Tibial nerve (tissue), 4 donors: Measurements from ENCODE around the gene RNF114. TPM values are rescaled to one million over a fixed set of nuclear protein-coding genes. Genes with fewer than 3 reads are reported as not detected.

Experiments
- DNase-seq, 2 donors: peaks; one replicate each; pipeline ENCODE4 v3.0.0-alpha.2; 2019; ENCODE audit warnings: low spot score in 2 of 2
- H3K27ac ChIP-seq, 4 donors: fragments of 200-600 bp; sonication (generic) in 3 of 4; one replicate each; pipeline ENCODE4 v1.5.1; 2017 to 2019; ENCODE audit warnings: mild to moderate bottlenecking in 1 of 4
- H3K27me3 ChIP-seq, 2 donors: fragments of 200-600 bp; sonication (generic) in 1 of 2; one replicate each; pipeline versions ENCODE4 v1.5.1 to v1.6.0; 2017 to 2019
- H3K36me3 ChIP-seq, 3 donors: fragments of 200-600 bp; sonication (generic); one replicate each; pipeline ENCODE4 v1.5.1; 2018 to 2019
- H3K4me1 ChIP-seq, 4 donors: fragments of 200-600 bp; sonication (generic) in 3 of 4; one replicate each; pipeline ENCODE4 v1.5.1; 2017 to 2019
- H3K4me3 ChIP-seq, 4 donors: fragments of 200-600 bp; sonication (generic) in 3 of 4; one replicate each; pipeline ENCODE4 v1.5.1; 2017 to 2019; ENCODE audit warnings: mild to moderate bottlenecking in 1 of 4, moderate library complexity in 1 of 4
- H3K9me3 ChIP-seq, 4 donors: fragments of 200-600 bp; sonication (generic) in 3 of 4; one replicate each; pipeline ENCODE4 v1.5.1; 2017 to 2019
- EP300 ChIP-seq, 2 donors: sonication (generic); formaldehyde crosslinking; IDR thresholded peaks; one replicate each; pipeline ENCODE4 v1.6.1; 2017; ENCODE audit warnings: antibody characterized with exemption in 2 of 2, mild to moderate bottlenecking in 1 of 2
- POLR2A ChIP-seq, 2 donors: fragments of 450-650 bp; IDR thresholded peaks; one replicate each; pipeline ENCODE4 v1.6.1; 2017; ENCODE audit warnings: antibody characterized with exemption in 2 of 2, mild to moderate bottlenecking in 2 of 2, moderate library complexity in 2 of 2
- WGBS, 2 donors: methylation state at CpG; one replicate each; pipeline ENCODE4 v1.1.5; 2018; 5-methylcytosine and 5-hydroxymethylcytosine counted together
- total RNA-seq, 4 donors: library from RNA; depleted of rRNA; stranded (reverse); fragments of >200 nt; gene quantifications; one replicate each; pipeline ENCODE4 v1.1.0, GENCODE V29; 2016
- TF ChIP-seq, protein P1 (sequence below), 5 experiments: fragments of 200-600 bp in 3 of 5; fragments of 450-650 bp in 2 of 5; sonication (generic) in 3 of 5; IDR thresholded peaks; one replicate each; pipeline ENCODE4 v1.5.1; 2016 to 2019; ENCODE audit warnings: antibody characterized with exemption in 5 of 5, mild to moderate bottlenecking in 3 of 5, moderate library complexity in 2 of 5

Gene RNF114
- total RNA-seq, 4 donors from 2014 or later, result 211 to 311 (median 272) TPM

DNA sequence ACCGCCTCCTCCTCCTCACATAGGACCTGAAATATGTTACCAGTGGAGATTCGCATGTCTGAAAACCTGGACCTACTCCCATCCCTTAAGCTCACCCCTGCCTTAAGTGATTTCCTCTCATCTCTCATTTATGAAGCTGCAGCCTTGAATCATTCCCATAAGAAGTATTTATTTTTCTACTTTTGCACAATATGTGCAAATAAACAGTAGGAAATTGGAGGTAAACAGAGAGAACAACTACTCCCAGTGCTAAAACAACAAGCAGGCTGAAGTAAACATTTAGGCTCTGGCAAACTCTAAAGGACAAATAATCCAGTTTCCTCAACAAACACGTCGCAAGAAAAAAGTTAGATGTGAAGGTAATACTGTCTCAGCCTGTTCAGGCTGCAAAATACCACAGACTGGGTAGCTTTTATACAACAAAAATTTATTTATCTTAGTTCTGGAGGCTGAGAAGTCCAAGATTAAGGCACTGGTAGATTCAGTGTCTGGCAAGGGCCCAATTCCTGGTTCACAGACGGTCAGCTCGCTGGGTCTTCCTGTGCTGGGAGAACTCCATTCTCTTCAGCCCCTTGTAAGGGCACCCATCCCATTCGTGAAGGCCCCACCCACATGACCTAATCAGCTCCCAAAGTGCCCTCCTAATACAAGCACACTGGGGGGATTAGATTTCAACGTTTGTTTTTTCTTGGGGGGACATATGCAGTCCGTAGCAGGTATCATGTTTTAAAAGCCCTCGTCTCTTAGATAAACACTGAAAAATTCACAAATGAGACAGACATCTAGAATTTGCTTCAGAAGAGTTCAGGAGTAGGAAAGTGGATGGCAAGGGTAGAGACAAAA, 36.4 kb upstream of the RNF114 start:
- TF ChIP-seq POLR2A (IDR thresholded peaks at IDR 0.05), result no peak
- Histone ChIP-seq H3K4me1 (no peaks in the 10 kb centered on the region), H3K27me3 (no peaks in the 10 kb centered on the region), H3K9me3 (no peaks in the 10 kb centered on the region), H3K36me3 (peaks cover 0 to 35% (median 0%) of the 10 kb centered on the region in 3 donors), H3K4me3 (no peak overlapping the region), H3K27ac (no peak overlapping the region)
- no peak for DNase-seq
- 61 to 70% methylated on average over 10 of the region's 10 CpGs for WGBS, 2 donors

DNA sequence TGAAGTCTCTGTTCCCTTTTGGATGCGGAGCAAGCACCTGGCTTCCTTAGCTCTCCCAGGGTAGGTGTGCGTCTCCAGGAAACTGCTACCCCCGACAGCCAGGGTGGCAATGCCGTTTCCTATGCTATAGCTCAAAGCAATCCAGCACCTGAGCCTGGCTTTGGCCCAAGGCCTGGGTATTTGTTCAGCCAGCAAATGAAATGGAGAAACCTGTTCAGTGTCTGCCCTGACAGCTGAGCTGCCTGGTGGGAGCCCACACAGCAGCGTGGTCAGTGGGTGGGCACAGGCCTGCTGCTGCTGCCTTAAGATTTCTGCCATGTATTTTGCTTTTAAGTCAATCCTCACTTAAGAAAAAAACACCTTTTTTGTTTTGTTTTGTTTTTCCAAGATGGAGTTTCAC, 34.6 kb upstream of the RNF114 start:
- H3K27me3 ChIP-seq, result no peaks in the 10 kb centered on the region
- 83 to 93% methylated on average over 5 of the region's 5 CpGs for WGBS, 2 donors
- TF ChIP-seq EP300 (IDR thresholded peaks at IDR 0.05) (no peak), POLR2A (IDR thresholded peaks at IDR 0.05) (no peak)
- TF ChIP-seq, protein P1, sequence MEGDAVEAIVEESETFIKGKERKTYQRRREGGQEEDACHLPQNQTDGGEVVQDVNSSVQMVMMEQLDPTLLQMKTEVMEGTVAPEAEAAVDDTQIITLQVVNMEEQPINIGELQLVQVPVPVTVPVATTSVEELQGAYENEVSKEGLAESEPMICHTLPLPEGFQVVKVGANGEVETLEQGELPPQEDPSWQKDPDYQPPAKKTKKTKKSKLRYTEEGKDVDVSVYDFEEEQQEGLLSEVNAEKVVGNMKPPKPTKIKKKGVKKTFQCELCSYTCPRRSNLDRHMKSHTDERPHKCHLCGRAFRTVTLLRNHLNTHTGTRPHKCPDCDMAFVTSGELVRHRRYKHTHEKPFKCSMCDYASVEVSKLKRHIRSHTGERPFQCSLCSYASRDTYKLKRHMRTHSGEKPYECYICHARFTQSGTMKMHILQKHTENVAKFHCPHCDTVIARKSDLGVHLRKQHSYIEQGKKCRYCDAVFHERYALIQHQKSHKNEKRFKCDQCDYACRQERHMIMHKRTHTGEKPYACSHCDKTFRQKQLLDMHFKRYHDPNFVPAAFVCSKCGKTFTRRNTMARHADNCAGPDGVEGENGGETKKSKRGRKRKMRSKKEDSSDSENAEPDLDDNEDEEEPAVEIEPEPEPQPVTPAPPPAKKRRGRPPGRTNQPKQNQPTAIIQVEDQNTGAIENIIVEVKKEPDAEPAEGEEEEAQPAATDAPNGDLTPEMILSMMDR (IDR thresholded peaks at IDR 0.05), result no peak
- peaks cover 0 to 53% (median 0%) of the 10 kb centered on the region in 3 donors for H3K36me3 ChIP-seq
- H3K27ac ChIP-seq, result no peak overlapping the region
- DNase-seq, result no peak
- H3K4me3 ChIP-seq, result no peak overlapping the region
- H3K9me3 ChIP-seq, result no peaks in the 10 kb centered on the region
- H3K4me1 ChIP-seq, result no peaks in the 10 kb centered on the region

DNA sequence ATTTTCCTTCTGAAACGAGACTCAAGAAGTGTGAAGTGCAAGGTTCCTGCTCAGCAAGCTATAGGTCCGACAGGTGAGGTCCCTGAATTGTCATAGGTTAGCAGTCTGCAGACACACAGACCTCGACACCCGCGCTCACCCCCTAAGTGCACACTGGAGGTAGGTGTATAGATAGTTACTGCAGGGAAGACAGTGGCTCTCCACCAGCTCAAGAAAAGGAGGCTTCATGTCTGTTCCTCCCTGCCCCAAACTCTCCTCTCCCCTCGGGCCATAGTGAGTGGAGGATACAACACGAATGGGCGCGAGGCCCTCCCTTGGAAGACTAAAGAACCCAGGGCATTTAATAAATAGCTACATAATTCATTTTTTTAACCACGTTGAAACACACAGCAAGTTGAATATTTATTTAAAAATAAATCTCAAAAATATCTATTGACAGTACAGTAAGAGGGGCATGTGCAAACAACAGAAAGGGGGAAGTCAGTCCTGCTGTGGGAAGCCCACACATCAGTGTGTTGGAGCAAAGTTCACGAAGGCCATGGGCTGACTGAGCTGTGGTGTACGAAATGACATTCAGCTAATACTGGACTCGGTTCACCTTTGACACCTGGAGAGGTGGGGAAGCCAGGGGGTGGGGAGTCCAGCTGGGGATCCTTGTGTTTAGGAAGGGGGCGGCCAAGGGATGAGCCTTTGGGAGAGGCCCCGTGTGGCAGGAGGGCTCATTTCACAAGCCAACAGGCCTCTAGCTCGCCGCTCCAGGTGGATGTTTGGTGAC, 31.6 kb upstream of the RNF114 start:
- TF ChIP-seq POLR2A (IDR thresholded peaks at IDR 0.05) (no peak), EP300 (IDR thresholded peaks at IDR 0.05) (no peak)
- TF ChIP-seq, protein P1 (IDR thresholded peaks at IDR 0.05), result no peak
- Histone ChIP-seq H3K27ac (no peak overlapping the region), H3K4me3 (no peak overlapping the region), H3K36me3 (peaks cover 0 to 80% (median 0%) of the 10 kb centered on the region in 3 donors), H3K4me1 (peaks cover 0 to 7% (median under 1%) of the 10 kb centered on the region in 4 donors), H3K9me3 (no peaks in the 10 kb centered on the region), H3K27me3 (no peaks in the 10 kb centered on the region)
- WGBS, 2 donors, result 83 to 89% methylated on average over 17 of the region's 17 CpGs
- DNase-seq, result no peak

GRCh38 chr20:49905415-49906091, 30.6 kb upstream of the RNF114 start:
- no peaks in the 10 kb centered on the region for H3K27me3 ChIP-seq
- no peak overlapping the region for H3K4me3 ChIP-seq
- H3K4me1 ChIP-seq, result peaks cover 0 to 16% (median 2%) of the 10 kb centered on the region in 4 donors
- DNase-seq, result no peak
- H3K36me3 ChIP-seq, result peaks cover 0 to 88% (median 0%) of the 10 kb centered on the region in 3 donors
- TF ChIP-seq EP300 (IDR thresholded peaks at IDR 0.05) (no peak), POLR2A (IDR thresholded peaks at IDR 0.05) (no peak)
- TF ChIP-seq, protein P1 (IDR thresholded peaks at IDR 0.05), result no peak
- WGBS, 2 donors, result 87% methylated on average over 28 to 29 of the region's 29 CpGs
- H3K9me3 ChIP-seq, result no peaks in the 10 kb centered on the region
- H3K27ac ChIP-seq, result no peak overlapping the region

- H3K4me3 ChIP-seq, result no peak overlapping the region
- no peaks in the 10 kb centered on the region for H3K27me3 ChIP-seq
- 91 to 95% methylated on average over 31 to 34 of the region's 37 CpGs for WGBS, 2 donors
- TF ChIP-seq EP300 (IDR thresholded peaks at IDR 0.05) (no peak), POLR2A (IDR thresholded peaks at IDR 0.05) (no peak)
- TF ChIP-seq, protein P1 (IDR thresholded peaks at IDR 0.05), result no peak
- peaks cover 0 to 22% (median 2%) of the 10 kb centered on the region in 4 donors for H3K4me1 ChIP-seq
- no peaks in the 10 kb centered on the region for H3K9me3 ChIP-seq
- peaks cover 0 to 85% (median 0%) of the 10 kb centered on the region in 3 donors for H3K36me3 ChIP-seq
- H3K27ac ChIP-seq, result no peak overlapping the region
- no peak for DNase-seq
Measured at GRCh38 chr20:49906101-49906604, 30.0 kb upstream of the RNF114 start.
